NOMO-1 treated with dmso at 0.1 percent for 144 hours (cell line): ENCODE data around the gene TMEM151B.
"Not testable (repeated sequence)": the region's sequence is repeated elsewhere in the genome, so short reads cannot be mapped to it uniquely, and the experiment has no call there.

Experiments used
- DNase-seq: peaks from one replicate; lab custom pipeline; 2025; ENCODE audit not compliant: unreplicated experiment; lab: John Stamatoyannopoulos, UW

TMEM151B gene

GRCh38 chr6:44301782-44302564 is 31.7 kb downstream of the TMEM151B start:
- no peak for DNase-seq

GRCh38 chr6:44302856-44303255 is 32.6 kb downstream of the TMEM151B start:
- no peak for DNase-seq

GRCh38 chr6:44303842-44304241 is 33.6 kb downstream of the TMEM151B start:
- no peak for DNase-seq

GRCh38 chr6:44304282-44305199 is 34.3 kb downstream of the TMEM151B start:
- DNase-seq: no peak

- no peak for DNase-seq
These were observed 35.0 kb downstream of the TMEM151B start for GRCh38 chr6:44305200-44305725.

- no peak for DNase-seq
These were observed 36.5 kb downstream of the TMEM151B start for GRCh38 chr6:44306710-44307109.

- DNase-seq: no peak
These were observed 37.0 kb downstream of the TMEM151B start for GRCh38 chr6:44307217-44307616.

GRCh38 chr6:44309092-44309491 is 38.8 kb downstream of the TMEM151B start:
- no peak for DNase-seq

GRCh38 chr6:44309631-44310030 is 39.4 kb downstream of the TMEM151B start:
- DNase-seq: no peak

- DNase-seq: no peak
These were observed 40.0 kb downstream of the TMEM151B start for GRCh38 chr6:44310241-44310640.

GRCh38 chr6:44311304-44311703 is 41.1 kb downstream of the TMEM151B start:
- no peak for DNase-seq

GRCh38 chr6:44311767-44312166 is 41.5 kb downstream of the TMEM151B start:
- no peak for DNase-seq

GRCh38 chr6:44312901-44313788 is 42.9 kb downstream of the TMEM151B start, which contains the start of gene AARS2:
Gene AARS2, minus strand, starts transcription at chr6:44313347. Its CDS starts 24 bp downstream, at chr6:44313323.
- DNase-seq: peak; percentile 68

- DNase-seq: not testable (repeated sequence)
These were observed 44.4 kb downstream of the TMEM151B start for GRCh38 chr6:44314657-44315056.

- no peak for DNase-seq
These were observed 45.3 kb downstream of the TMEM151B start for GRCh38 chr6:44315516-44315915.

- no peak for DNase-seq
These were observed 45.7 kb downstream of the TMEM151B start for GRCh38 chr6:44315951-44316350.

- DNase-seq: no peak
These were observed 46.2 kb downstream of the TMEM151B start for GRCh38 chr6:44316481-44316880.

GRCh38 chr6:44317136-44317631 is 46.9 kb downstream of the TMEM151B start:
- not testable (repeated sequence) for DNase-seq

GRCh38 chr6:44321210-44321609 is 51.0 kb downstream of the TMEM151B start:
- DNase-seq: no peak

GRCh38 chr6:44327096-44327495 is 56.8 kb downstream of the TMEM151B start:
- DNase-seq: no peak
